ENCODE results near the gene KLK13.
A peak's percentile ranks its signal among the peaks of the same experiment; 100 is the strongest.

KLK13 gene, protein sequence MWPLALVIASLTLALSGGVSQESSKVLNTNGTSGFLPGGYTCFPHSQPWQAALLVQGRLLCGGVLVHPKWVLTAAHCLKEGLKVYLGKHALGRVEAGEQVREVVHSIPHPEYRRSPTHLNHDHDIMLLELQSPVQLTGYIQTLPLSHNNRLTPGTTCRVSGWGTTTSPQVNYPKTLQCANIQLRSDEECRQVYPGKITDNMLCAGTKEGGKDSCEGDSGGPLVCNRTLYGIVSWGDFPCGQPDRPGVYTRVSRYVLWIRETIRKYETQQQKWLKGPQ

GRCh38 chr19:51064534-51065220 is at the start of gene KLK13:
Gene KLK13, minus strand, starts transcription at chr19:51065092. Its CDS starts 25 bp downstream, at chr19:51065067.
- Mint-ChIP-seq H3K4me1 (ENCODE audit: low read depth) (no peaks in the 10 kb centered on the region), H3K27me3 (ENCODE audit: low read depth) (peaks cover 33% of the 10 kb centered on the region), H3K4me3 (peak within 1 kb of the TSS; percentile 27), H3K27ac (no peak within 1 kb of the TSS), H3K36me3 (ENCODE audit: low read depth) (no peaks in the 10 kb centered on the region), H3K9me3 (no peaks in the 10 kb centered on the region)

DNA sequence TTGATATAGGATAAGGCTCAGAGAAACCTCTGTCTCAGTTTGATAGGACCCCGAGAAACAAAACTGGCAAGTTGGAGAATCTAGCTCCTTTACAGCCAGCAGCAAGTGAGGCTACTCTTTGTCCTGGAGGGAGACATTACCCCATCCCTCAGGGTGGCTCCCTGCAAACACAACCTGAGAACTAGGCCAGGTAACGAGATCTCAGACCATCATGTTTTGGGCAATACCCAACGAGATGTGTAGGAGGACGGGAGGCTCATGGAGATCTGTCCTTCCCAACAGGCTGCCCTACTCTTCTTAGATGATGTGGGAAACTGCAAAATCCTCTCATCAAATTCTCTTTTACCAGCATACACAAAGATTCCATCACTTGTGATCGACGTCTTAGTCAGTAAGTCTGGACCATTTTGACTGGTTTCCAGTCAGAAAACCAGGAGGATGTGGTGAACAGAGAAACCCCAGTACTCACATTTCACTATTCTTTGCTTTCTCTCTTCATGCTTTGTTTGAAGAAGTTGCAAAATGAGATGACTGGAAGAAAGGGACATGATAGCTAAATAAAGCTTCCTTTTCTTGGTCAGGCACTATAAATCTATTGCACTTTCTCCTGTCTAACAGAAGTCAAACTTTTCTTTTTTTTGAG is 49.3 kb upstream of the KLK13 start:
- no peak overlapping the region for H3K4me3 Mint-ChIP-seq
- no peaks in the 10 kb centered on the region for H3K36me3 Mint-ChIP-seq (ENCODE audit: low read depth)

GRCh38 chr19:51111606-51112005 is 46.7 kb upstream of the KLK13 start:
- Mint-ChIP-seq H3K36me3 (ENCODE audit: low read depth) (peaks cover 2% of the 10 kb centered on the region), H3K27me3 (ENCODE audit: low read depth) (peaks cover 8% of the 10 kb centered on the region), H3K9me3 (no peaks in the 10 kb centered on the region), H3K4me1 (ENCODE audit: low read depth) (peaks cover 27% of the 10 kb centered on the region), H3K27ac (no peak overlapping the region), H3K4me3 (no peak overlapping the region)

More for the DNA sequence above, 49.3 kb upstream of the KLK13 start:
- peak overlapping the region; percentile 3 for H3K27ac Mint-ChIP-seq
- H3K27me3 Mint-ChIP-seq (ENCODE audit: low read depth): peaks cover 24% of the 10 kb centered on the region
- H3K9me3 Mint-ChIP-seq: no peaks in the 10 kb centered on the region
- H3K4me1 Mint-ChIP-seq (ENCODE audit: low read depth): peaks cover 18% of the 10 kb centered on the region

DNA sequence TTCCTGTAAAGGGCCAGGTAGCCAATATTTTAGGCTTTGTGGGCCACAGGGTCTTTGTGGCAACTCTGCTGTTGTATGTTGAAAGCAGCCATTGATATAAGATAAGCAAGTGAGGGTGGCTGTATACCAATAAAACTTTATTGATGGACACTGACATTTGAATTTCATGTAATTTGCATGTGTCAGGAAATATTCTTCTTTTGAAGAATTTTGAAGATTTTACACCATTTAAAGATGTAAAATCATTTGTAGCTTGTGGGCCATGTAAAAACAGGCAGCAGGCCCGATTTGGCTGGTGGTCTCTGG is 45.7 kb upstream of the KLK13 start:
- H3K4me1 Mint-ChIP-seq (ENCODE audit: low read depth): peaks cover 32% of the 10 kb centered on the region
- no peaks in the 10 kb centered on the region for H3K27me3 Mint-ChIP-seq (ENCODE audit: low read depth)
- no peaks in the 10 kb centered on the region for H3K9me3 Mint-ChIP-seq
- H3K4me3 Mint-ChIP-seq: no peak overlapping the region
- H3K36me3 Mint-ChIP-seq (ENCODE audit: low read depth): peaks cover 7% of the 10 kb centered on the region
- no peak overlapping the region for H3K27ac Mint-ChIP-seq

- no peaks in the 10 kb centered on the region for H3K9me3 Mint-ChIP-seq
- H3K27ac Mint-ChIP-seq: peak overlapping the region; percentile 92
- peak overlapping the region; percentile 93 for H3K4me3 Mint-ChIP-seq
- peaks cover 16% of the 10 kb centered on the region for H3K36me3 Mint-ChIP-seq (ENCODE audit: low read depth)
- H3K27me3 Mint-ChIP-seq (ENCODE audit: low read depth): no peaks in the 10 kb centered on the region
- H3K4me1 Mint-ChIP-seq (ENCODE audit: low read depth): peaks cover 25% of the 10 kb centered on the region
Measured at GRCh38 chr19:51108805-51109146, 43.9 kb upstream of the KLK13 start.

DNA sequence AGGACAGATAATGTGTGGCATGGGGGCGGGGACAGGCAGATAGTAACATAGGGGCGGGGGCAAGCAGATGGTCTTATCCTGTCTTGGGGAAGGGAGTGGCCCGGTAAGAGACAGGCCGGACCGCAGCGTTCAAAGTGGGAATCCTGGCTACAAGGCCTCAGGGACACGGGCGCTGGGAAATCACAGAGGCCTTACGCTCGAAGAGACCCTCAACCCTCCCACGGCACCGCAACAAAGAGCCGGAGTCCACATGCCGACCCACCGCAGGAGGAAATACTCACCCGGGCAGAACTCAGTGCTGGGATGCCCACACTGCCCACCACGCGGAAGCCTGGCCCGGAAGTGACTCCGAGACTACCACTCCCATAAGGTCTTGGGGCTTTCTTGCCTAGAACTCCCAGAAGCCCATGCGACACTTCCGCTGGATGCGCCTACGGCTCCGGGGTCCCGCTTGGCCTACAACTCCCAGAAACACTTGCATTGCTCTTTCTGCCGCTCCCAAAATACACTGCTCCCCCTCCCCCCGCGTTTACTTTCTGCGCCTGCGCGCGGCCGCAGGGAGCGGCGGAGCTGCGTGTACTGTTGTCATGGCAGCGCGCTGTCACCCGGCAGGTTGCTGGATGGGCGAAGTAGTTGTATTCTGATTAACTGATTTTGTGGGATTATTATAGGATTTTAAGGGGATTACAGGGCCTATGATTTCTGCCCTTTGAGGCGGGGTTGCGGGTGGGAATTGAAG is 43.3 kb upstream of the KLK13 start, which contains the start of gene CTU1:
Gene CTU1, minus strand, starts transcription at position 344 of the 739 bp plus-strand sequence. CDS start 3,840 bp downstream, outside the sequence.
- Mint-ChIP-seq H3K36me3 (ENCODE audit: low read depth) (peaks cover 18% of the 10 kb centered on the region), H3K27me3 (ENCODE audit: low read depth) (no peaks in the 10 kb centered on the region), H3K27ac (peak within 1 kb of the TSS; percentile 92), H3K9me3 (no peaks in the 10 kb centered on the region), H3K4me3 (peak within 1 kb of the TSS; percentile 93), H3K4me1 (ENCODE audit: low read depth) (peaks cover 25% of the 10 kb centered on the region)

DNA sequence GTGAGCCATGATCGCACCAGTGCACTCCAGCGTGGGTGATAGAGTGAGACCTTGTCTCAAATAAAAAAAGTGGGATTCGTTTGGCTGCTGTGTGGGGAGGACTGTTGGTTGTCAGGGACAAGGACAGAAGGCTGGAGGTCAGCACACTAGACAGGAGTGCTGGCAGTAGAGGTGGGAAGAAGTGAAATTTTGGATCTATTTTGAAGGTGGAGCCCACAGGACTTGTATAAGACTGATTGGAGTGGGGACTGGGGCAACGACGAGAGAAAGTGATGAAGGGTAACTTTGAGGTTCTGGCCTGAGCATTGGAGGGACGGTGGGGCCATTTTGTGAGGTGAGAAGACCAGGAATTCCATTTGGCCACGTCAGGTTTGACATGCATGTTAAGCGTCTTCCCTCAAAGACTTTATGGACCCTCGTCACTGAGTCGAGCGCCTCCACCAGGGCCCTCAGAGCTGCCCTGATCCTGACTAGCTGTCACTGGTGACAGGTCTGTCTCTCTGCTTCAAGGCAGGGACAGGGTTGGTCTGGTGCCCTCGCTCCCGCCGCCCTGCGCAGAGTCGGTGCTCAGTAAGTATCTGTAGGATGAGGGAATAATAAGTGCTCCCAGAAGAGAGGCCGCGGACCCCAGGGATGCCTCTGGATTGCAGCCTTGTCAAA is 42.6 kb upstream of the KLK13 start:
- peak overlapping the region; percentile 93 for H3K4me3 Mint-ChIP-seq

DNA sequence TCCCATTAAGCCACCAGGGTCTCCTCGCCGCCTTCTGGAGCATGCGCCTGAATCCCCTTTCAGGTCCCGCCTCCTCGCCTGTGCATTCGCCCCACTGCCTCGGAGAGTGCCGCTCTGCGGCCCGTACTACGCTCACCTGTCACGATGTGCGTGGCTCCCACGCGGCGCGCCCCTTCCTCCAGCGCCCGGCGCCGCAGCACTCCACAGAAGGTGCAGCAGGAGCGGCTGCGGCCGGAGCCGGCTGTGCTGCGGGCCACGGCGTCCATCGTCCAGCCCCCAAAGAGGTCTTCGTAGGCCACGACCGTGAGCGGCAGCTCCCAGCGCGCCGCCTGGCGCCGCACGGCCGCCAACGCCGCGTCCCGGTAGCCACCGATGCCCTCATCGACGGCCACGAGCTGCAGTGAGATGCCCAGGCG is 39.0 kb upstream of the KLK13 start:
- H3K36me3 Mint-ChIP-seq (ENCODE audit: low read depth): peaks cover 24% of the 10 kb centered on the region
- peaks cover 29% of the 10 kb centered on the region for H3K4me1 Mint-ChIP-seq (ENCODE audit: low read depth)
- no peak overlapping the region for H3K27ac Mint-ChIP-seq
- H3K4me3 Mint-ChIP-seq: no peak overlapping the region
- no peaks in the 10 kb centered on the region for H3K9me3 Mint-ChIP-seq
- H3K27me3 Mint-ChIP-seq (ENCODE audit: low read depth): no peaks in the 10 kb centered on the region

More for the DNA sequence above, 42.6 kb upstream of the KLK13 start:
- Mint-ChIP-seq H3K9me3 (no peaks in the 10 kb centered on the region), H3K27me3 (ENCODE audit: low read depth) (no peaks in the 10 kb centered on the region), H3K36me3 (ENCODE audit: low read depth) (peaks cover 21% of the 10 kb centered on the region), H3K27ac (peak overlapping the region; percentile 92), H3K4me1 (ENCODE audit: low read depth) (peaks cover 28% of the 10 kb centered on the region)

- Mint-ChIP-seq H3K27me3 (ENCODE audit: low read depth) (no peaks in the 10 kb centered on the region), H3K4me3 (no peak overlapping the region), H3K4me1 (ENCODE audit: low read depth) (peaks cover 25% of the 10 kb centered on the region), H3K27ac (no peak overlapping the region), H3K9me3 (no peaks in the 10 kb centered on the region), H3K36me3 (ENCODE audit: low read depth) (peaks cover 24% of the 10 kb centered on the region)
Measured at GRCh38 chr19:51102991-51103390, 38.1 kb upstream of the KLK13 start.

DNA sequence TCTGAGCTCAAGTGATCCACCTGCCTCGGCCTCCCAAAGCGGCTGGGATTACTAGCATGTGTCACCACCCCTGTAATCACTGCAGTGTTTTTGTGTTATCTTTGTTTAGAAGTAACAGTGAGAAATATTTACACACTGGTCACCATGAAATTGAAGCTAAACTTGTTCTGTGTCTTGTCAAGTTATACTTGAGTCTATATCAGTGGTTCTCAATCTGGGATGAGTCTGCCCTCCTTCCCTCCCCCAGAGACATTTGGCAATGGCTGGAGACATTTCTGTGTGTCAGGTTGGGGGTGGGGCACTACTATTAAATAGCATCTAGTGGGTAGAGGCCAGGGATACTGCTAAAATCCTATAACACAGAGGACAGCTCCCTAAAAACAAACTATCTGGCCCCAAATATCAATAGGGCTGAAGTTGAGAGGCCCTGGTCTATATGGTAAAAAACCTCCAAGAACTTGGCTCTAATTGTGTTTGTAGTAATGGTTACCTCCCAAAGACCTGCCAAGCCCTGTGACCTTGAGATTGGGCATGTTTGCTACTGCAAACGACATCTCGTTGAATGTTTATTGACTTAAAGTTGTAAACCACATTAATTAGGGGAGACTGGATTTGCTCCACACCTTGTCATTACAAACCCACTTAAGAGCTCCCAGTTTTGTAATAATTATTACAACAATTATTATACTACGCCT is 36.4 kb upstream of the KLK13 start:
- peaks cover 26% of the 10 kb centered on the region for H3K4me1 Mint-ChIP-seq (ENCODE audit: low read depth)
- H3K36me3 Mint-ChIP-seq (ENCODE audit: low read depth): peaks cover 31% of the 10 kb centered on the region
- no peaks in the 10 kb centered on the region for H3K9me3 Mint-ChIP-seq
- no peak overlapping the region for H3K27ac Mint-ChIP-seq
- no peak overlapping the region for H3K4me3 Mint-ChIP-seq
- no peaks in the 10 kb centered on the region for H3K27me3 Mint-ChIP-seq (ENCODE audit: low read depth)

GRCh38 chr19:51100601-51101000 is 35.7 kb upstream of the KLK13 start:
- H3K27me3 Mint-ChIP-seq (ENCODE audit: low read depth): no peaks in the 10 kb centered on the region
- no peak overlapping the region for H3K4me3 Mint-ChIP-seq
- no peaks in the 10 kb centered on the region for H3K9me3 Mint-ChIP-seq
- peaks cover 25% of the 10 kb centered on the region for H3K36me3 Mint-ChIP-seq (ENCODE audit: low read depth)
- H3K4me1 Mint-ChIP-seq (ENCODE audit: low read depth): peaks cover 21% of the 10 kb centered on the region
- no peak overlapping the region for H3K27ac Mint-ChIP-seq

GRCh38 chr19:51099047-51099382 is 34.1 kb upstream of the KLK13 start:
- Mint-ChIP-seq H3K27me3 (ENCODE audit: low read depth) (no peaks in the 10 kb centered on the region), H3K4me1 (ENCODE audit: low read depth) (peaks cover 14% of the 10 kb centered on the region), H3K4me3 (no peak overlapping the region), H3K27ac (no peak overlapping the region), H3K36me3 (ENCODE audit: low read depth) (peaks cover 17% of the 10 kb centered on the region), H3K9me3 (no peaks in the 10 kb centered on the region)

DNA sequence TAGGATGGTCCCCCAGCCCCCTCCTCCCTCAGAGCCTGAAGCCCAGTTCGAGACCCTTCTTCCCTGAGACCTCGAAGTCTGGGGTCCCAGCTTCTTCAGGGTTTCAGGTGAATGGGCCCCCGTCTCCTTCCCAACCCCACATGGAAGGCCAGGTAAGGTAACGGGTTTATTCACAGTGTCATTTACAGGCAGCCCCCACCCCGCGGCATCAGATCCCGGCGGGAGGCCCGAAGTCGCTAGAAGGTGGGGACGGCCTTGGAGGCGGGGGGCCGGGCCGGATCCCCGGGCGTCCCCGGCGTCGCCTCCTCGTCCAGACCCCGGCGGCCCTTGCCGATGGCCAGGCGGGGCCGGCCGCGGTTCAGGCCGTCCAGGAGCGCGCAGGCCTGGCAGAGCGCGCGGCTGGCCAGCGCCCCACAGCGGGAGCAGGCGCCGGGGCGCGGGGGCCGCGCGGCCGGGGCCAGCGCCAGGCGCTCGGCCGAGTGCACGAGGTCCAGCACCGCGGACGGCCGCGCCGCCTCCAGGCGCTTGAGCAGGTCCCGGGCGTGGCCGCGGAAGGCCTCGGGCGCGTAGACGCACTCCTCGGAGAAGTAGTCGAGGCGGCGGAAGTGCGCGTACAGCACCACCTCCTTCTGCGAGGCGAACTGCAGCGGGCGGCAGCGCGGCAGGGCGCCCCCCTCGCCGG is 33.6 kb upstream of the KLK13 start:
- Mint-ChIP-seq H3K27me3 (ENCODE audit: low read depth) (no peaks in the 10 kb centered on the region), H3K4me3 (no peak overlapping the region)

More for the DNA sequence above, 33.6 kb upstream of the KLK13 start:
- H3K36me3 Mint-ChIP-seq (ENCODE audit: low read depth): peaks cover 16% of the 10 kb centered on the region
- H3K4me1 Mint-ChIP-seq (ENCODE audit: low read depth): peaks cover 15% of the 10 kb centered on the region
- H3K9me3 Mint-ChIP-seq: no peaks in the 10 kb centered on the region
- no peak overlapping the region for H3K27ac Mint-ChIP-seq
